Measurements from ENCODE around the gene CYP4F22. TPM values are rescaled to one million over a fixed set of nuclear protein-coding genes. Genes with fewer than 3 reads are reported as not detected.

CYP4F22 gene
- total RNA-seq, 1 experiment from 2014 or later, result not detected

DNA sequence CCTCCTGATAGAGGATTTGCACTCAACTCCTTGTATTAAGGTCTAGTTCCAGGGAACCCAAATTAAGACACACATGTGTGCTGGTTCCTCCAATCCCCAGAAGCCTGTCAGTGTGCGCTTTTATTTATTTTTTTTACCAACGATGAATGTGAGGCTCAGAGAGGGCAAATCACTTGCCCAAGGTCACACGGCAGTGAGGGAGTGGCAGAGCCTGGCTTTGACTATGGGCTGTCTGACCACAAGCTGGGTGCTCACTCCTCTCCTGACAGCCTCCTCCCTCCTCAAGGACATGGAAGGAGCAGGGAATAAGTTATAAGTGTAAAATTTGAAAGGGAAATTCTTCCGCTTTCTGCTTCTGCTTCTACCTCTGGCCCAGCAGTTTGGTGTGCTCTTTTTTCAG lies 48.9 kb downstream of the CYP4F22 start:
- Mint-ChIP-seq H3K27me3 (ENCODE audit: insufficient read depth, unreplicated experiment) (no peaks in the 10 kb centered on the region), H3K27ac (ENCODE audit: unreplicated experiment) (no peak overlapping the region), H3K4me3 (ENCODE audit: unreplicated experiment) (no peak overlapping the region), H3K9me3 (ENCODE audit: unreplicated experiment) (no peaks in the 10 kb centered on the region), H3K4me1 (ENCODE audit: low read depth, unreplicated experiment) (peaks cover 14% of the 10 kb centered on the region), H3K36me3 (ENCODE audit: insufficient read depth, unreplicated experiment) (no peaks in the 10 kb centered on the region)
- Histone ChIP-seq H3K27me3 (replicated peaks; ENCODE audit: control insufficient read depth, insufficient read depth, low read length) (no peaks in the 10 kb centered on the region), H3K36me3 (ENCODE audit: control insufficient read depth, insufficient read depth, low read length) (no peaks in the 10 kb centered on the region), H3K4me1 (no peaks in the 10 kb centered on the region; the same call in 1 of the 2 replicates), H3K4me3 (ENCODE audit: low read depth, low read length) (no peak overlapping the region), H3K9me3 (no peaks in the 10 kb centered on the region)
- no peak for TF ChIP-seq CTCF (IDR thresholded peaks at IDR 0.05; ENCODE audit: insufficient read depth in 1 of 2, low read depth in 1 of 2, low read length in 1 of 2, severe bottlenecking in 1 of 2, unreplicated experiment in 1 of 2)
- intact Hi-C loops (cut with micrococcal nuclease; ENCODE audit: unreplicated experiment), result loop anchor here (5.0 kb wide), 3 partner anchors 125 to 295 kb away; partner anchors contain the start of gene AKAP8
- POLR2A ChIA-PET, result no interaction called here
- no TSS peak for BruUV-seq (replicated peaks)
- DNase-seq, result no peak
- CTCF ChIA-PET, result interaction anchor here (0.7 kb wide), 1 partner anchor 138 kb away, joined by 3 read pairs; the partner anchor contains the start of gene AKAP8L

GRCh38 chr19:15562145-15562544 lies 53.8 kb downstream of the CYP4F22 start:
- no peak for TF ChIP-seq CTCF (IDR thresholded peaks at IDR 0.05; ENCODE audit: insufficient read depth in 1 of 2, low read depth in 1 of 2, low read length in 1 of 2, severe bottlenecking in 1 of 2, unreplicated experiment in 1 of 2)
- no peak for DNase-seq
- Mint-ChIP-seq H3K4me1 (ENCODE audit: low read depth, unreplicated experiment) (no peaks in the 10 kb centered on the region), H3K4me3 (ENCODE audit: unreplicated experiment) (no peak overlapping the region), H3K27ac (ENCODE audit: unreplicated experiment) (no peak overlapping the region), H3K36me3 (ENCODE audit: insufficient read depth, unreplicated experiment) (no peaks in the 10 kb centered on the region), H3K27me3 (ENCODE audit: insufficient read depth, unreplicated experiment) (peaks cover 11% of the 10 kb centered on the region), H3K9me3 (ENCODE audit: unreplicated experiment) (no peaks in the 10 kb centered on the region)
- Histone ChIP-seq H3K27me3 (replicated peaks; ENCODE audit: control insufficient read depth, insufficient read depth, low read length) (no peaks in the 10 kb centered on the region), H3K9me3 (no peaks in the 10 kb centered on the region), H3K4me1 (no peaks in the 10 kb centered on the region), H3K36me3 (ENCODE audit: control insufficient read depth, insufficient read depth, low read length) (no peaks in the 10 kb centered on the region), H3K4me3 (ENCODE audit: low read depth, low read length) (no peak overlapping the region)
- CTCF ChIA-PET, result no interaction called here
- POLR2A ChIA-PET, result no interaction called here
- BruUV-seq (replicated peaks), result no TSS peak
- intact Hi-C loops (cut with micrococcal nuclease; ENCODE audit: unreplicated experiment), result no loop called here

- POLR2A ChIA-PET, result no interaction called here
- no peaks in the 10 kb centered on the region for H3K9me3 Mint-ChIP-seq (ENCODE audit: unreplicated experiment)
- no TSS peak for BruUV-seq (replicated peaks)
These were observed 54.5 kb downstream of the CYP4F22 start for GRCh38 chr19:15562861-15563260.

More at GRCh38 chr19:15562861-15563260, 54.5 kb downstream of the CYP4F22 start:
- Mint-ChIP-seq H3K4me3 (ENCODE audit: unreplicated experiment) (no peak overlapping the region), H3K36me3 (ENCODE audit: insufficient read depth, unreplicated experiment) (no peaks in the 10 kb centered on the region), H3K27me3 (ENCODE audit: insufficient read depth, unreplicated experiment) (peaks cover 11% of the 10 kb centered on the region), H3K4me1 (ENCODE audit: low read depth, unreplicated experiment) (no peaks in the 10 kb centered on the region), H3K27ac (ENCODE audit: unreplicated experiment) (no peak overlapping the region)
- no peak overlapping the region for H3K4me3 ChIP-seq (ENCODE audit: low read depth, low read length)
- no peaks in the 10 kb centered on the region for H3K27me3 ChIP-seq (replicated peaks; ENCODE audit: control insufficient read depth, insufficient read depth, low read length)
- no peak for DNase-seq
- no peaks in the 10 kb centered on the region for H3K9me3 ChIP-seq
- CTCF ChIA-PET, result no interaction called here
- intact Hi-C loops (cut with micrococcal nuclease; ENCODE audit: unreplicated experiment), result no loop called here
- no peaks in the 10 kb centered on the region for H3K4me1 ChIP-seq
- no peak for TF ChIP-seq CTCF (IDR thresholded peaks at IDR 0.05; ENCODE audit: insufficient read depth in 1 of 2, low read depth in 1 of 2, low read length in 1 of 2, severe bottlenecking in 1 of 2, unreplicated experiment in 1 of 2)
- H3K36me3 ChIP-seq (ENCODE audit: control insufficient read depth, insufficient read depth, low read length), result no peaks in the 10 kb centered on the region
